Gastroesophageal sphincter (tissue), 4 donors: ENCODE results near the gene SLFN11. TPM values are rescaled to one million over a fixed set of nuclear protein-coding genes. Genes with fewer than 3 reads are reported as not detected.
"Not testable (repeated sequence)": the region's sequence is repeated elsewhere in the genome, so short reads cannot be mapped to it uniquely, and the experiment has no call there.

Experiments
- ATAC-seq: fragments of 150-250 bp; one replicate; pipeline ENCODE4 v1.9.1; 2016; ENCODE audit warnings: mild to moderate bottlenecking, moderate library complexity
- H3K27ac ChIP-seq, 4 donors: fragments of 200-600 bp; sonication (generic) in 3 of 4; 1 replicate in 3 of 4; 2 replicates in 1 of 4; pipeline ENCODE4 v1.5.1; 2016 to 2019
- H3K27me3 ChIP-seq: fragments of 200-600 bp; sonication (generic); one replicate; pipeline ENCODE4 v1.5.1; 2019
- H3K36me3 ChIP-seq, 2 donors: fragments of 200-600 bp; sonication (generic); one replicate each; pipeline ENCODE4 v1.5.1; 2019; ENCODE audit warnings: control low read depth in 1 of 2
- H3K4me1 ChIP-seq, 3 donors: fragments of 200-600 bp; sonication (generic); 1 replicate in 2 of 3; 2 replicates in 1 of 3; pipeline ENCODE4 v1.5.1; 2016 to 2019; ENCODE audit warnings: control low read depth in 2 of 3
- H3K4me3 ChIP-seq, 2 donors: fragments of 200-600 bp; sonication (generic); one replicate each; pipeline ENCODE4 v1.5.1; 2019; ENCODE audit warnings: mild to moderate bottlenecking in 1 of 2, moderate library complexity in 1 of 2
- H3K9me3 ChIP-seq, 3 donors: fragments of 200-600 bp; sonication (generic); one replicate each; pipeline ENCODE4 v1.5.1; 2017 to 2019; ENCODE audit warnings: control low read depth in 2 of 3
- EP300 ChIP-seq: sonication (generic); formaldehyde crosslinking; IDR thresholded peaks from one replicate; pipeline ENCODE4 v1.6.1; 2017; ENCODE audit warnings: antibody characterized with exemption, mild to moderate bottlenecking
- POLR2A ChIP-seq, 2 donors: fragments of 450-650 bp; IDR thresholded peaks; one replicate each; pipeline ENCODE4 v1.6.1; 2017; ENCODE audit warnings: antibody characterized with exemption in 2 of 2, mild to moderate bottlenecking in 2 of 2, moderate library complexity in 1 of 2
- POLR2AphosphoS5 ChIP-seq: sonication (generic); formaldehyde crosslinking; IDR thresholded peaks from one replicate; pipeline ENCODE4 v1.6.1; 2017; ENCODE audit warnings: antibody characterized with exemption
- WGBS, 2 donors: methylation state at CpG; one replicate each; pipeline ENCODE4 v1.1.5; 2018; ENCODE audit warnings: low coverage in 1 of 2; 5-methylcytosine and 5-hydroxymethylcytosine counted together
- total RNA-seq, 4 donors: library from RNA; depleted of rRNA; stranded (reverse); fragments of >200 nt; gene quantifications; one replicate each; pipeline ENCODE4 v1.1.0, GENCODE V29; 2016
- TF ChIP-seq, protein P1 (sequence below), 4 experiments: fragments of 200-600 bp in 2 of 4; fragments of 450-650 bp in 2 of 4; sonication (generic) in 1 of 4; IDR thresholded peaks; one replicate each; pipeline ENCODE4 v1.5.1; 2017 to 2019; ENCODE audit warnings: antibody characterized with exemption in 4 of 4, mild to moderate bottlenecking in 2 of 4, moderate library complexity in 2 of 4

Gene SLFN11
- total RNA-seq, 4 donors from 2014 or later: 17.1 to 25.7 (median 22.2) TPM

DNA sequence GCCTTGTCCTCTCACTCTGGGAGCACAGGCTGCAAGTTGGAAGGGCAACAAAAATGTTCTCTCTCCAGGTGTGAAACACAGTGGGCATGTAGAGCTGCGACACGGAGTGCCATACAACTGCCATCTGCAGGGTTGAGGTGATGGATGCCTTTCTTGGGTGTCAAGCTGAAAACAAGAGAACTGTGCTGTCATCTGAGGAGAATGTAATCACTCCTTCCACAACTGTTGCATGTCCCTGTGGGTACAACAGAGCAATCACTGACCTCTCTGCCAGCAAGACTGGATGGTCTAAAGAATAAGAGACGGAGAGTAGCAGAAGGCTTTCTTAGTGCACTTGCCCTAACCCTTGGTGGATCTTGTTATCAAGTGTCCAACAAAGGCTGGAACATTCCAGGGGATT, 29.2 kb downstream of the SLFN11 start:
- H3K9me3 ChIP-seq: peaks cover 0 to 21% (median 0%) of the 10 kb centered on the region in 3 donors
- WGBS, 2 donors: 90% methylated on average over 3 of the region's 3 CpGs; no CpG with 5 or more reads in 1 of the 2 donors
- ATAC-seq: no peak
- TF ChIP-seq POLR2AphosphoS5: no peak
- no peak for TF ChIP-seq EP300
- no peak for TF ChIP-seq POLR2A (IDR thresholded peaks at IDR 0.05)
- TF ChIP-seq, protein P1, sequence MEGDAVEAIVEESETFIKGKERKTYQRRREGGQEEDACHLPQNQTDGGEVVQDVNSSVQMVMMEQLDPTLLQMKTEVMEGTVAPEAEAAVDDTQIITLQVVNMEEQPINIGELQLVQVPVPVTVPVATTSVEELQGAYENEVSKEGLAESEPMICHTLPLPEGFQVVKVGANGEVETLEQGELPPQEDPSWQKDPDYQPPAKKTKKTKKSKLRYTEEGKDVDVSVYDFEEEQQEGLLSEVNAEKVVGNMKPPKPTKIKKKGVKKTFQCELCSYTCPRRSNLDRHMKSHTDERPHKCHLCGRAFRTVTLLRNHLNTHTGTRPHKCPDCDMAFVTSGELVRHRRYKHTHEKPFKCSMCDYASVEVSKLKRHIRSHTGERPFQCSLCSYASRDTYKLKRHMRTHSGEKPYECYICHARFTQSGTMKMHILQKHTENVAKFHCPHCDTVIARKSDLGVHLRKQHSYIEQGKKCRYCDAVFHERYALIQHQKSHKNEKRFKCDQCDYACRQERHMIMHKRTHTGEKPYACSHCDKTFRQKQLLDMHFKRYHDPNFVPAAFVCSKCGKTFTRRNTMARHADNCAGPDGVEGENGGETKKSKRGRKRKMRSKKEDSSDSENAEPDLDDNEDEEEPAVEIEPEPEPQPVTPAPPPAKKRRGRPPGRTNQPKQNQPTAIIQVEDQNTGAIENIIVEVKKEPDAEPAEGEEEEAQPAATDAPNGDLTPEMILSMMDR (IDR thresholded peaks at IDR 0.05): no peak
- no peak overlapping the region for H3K4me3 ChIP-seq
- no peak overlapping the region for H3K27ac ChIP-seq
- no peaks in the 10 kb centered on the region for H3K36me3 ChIP-seq
- H3K4me1 ChIP-seq: peaks cover 0 to 23% (median 9%) of the 10 kb centered on the region in 3 donors
- H3K27me3 ChIP-seq: peaks cover 76% of the 10 kb centered on the region

DNA sequence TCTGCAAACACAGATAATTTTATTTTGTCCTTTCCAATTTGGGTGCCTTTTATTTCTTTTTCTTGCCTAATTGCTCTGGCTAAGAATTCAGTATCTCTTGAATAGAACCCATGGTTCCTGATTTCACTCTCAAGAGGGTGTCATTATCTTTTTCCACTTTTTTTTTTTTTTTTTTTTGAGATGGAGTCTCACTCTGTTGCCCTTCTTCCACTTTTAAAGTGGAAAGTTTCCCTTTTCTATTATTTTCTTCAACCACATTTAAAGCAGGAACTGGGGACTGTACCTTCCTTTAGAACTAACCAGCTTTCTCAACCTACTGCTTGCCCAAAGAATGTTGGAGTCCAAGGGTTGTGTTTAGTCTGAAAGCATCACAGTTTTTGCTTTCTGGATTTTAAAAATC, 31.1 kb downstream of the SLFN11 start:
- Histone ChIP-seq H3K4me1 (peaks cover 0 to 23% (median 9%) of the 10 kb centered on the region in 3 donors), H3K36me3 (no peaks in the 10 kb centered on the region), H3K27ac (no peak overlapping the region), H3K27me3 (peaks cover 64% of the 10 kb centered on the region), H3K9me3 (peaks cover 0 to 21% (median 0%) of the 10 kb centered on the region in 3 donors), H3K4me3 (no peak overlapping the region)
- no peak for TF ChIP-seq EP300
- TF ChIP-seq POLR2A (IDR thresholded peaks at IDR 0.05): no peak
- no peak for ATAC-seq

DNA sequence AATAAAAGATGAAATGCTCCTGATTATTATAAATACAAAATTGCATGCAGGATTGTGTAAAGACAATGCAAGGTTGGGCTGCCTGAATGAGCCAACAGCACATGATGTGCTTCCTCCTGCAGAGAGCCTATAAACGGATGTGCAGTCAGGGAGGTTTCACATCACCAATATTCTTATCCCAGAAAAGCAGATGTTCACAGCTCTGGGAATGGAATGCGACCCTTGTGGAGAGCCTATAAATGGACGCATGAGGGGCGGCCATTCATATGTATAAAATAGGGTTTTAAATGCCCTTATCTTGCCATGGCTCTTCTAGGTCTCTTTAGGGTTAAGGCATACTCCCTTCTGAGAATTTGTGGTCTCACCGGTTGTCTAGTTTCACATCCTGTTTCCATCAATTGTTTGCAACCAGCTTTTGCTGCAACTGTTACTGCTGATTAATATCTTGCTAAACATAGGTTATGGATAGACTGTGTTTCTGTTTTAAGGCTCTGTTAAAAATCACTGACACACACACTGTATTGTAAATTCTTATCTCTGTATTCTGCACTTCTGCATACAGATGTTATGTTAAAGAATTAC, 31.9 kb downstream of the SLFN11 start:
- H3K36me3 ChIP-seq: no peaks in the 10 kb centered on the region
- H3K27me3 ChIP-seq: peaks cover 61% of the 10 kb centered on the region
- peaks cover 0 to 21% (median 0%) of the 10 kb centered on the region in 3 donors for H3K9me3 ChIP-seq
- H3K27ac ChIP-seq: no peak overlapping the region
- TF ChIP-seq POLR2AphosphoS5: no peak
- no peak for TF ChIP-seq EP300
- TF ChIP-seq POLR2A (IDR thresholded peaks at IDR 0.05): no peak
- TF ChIP-seq, protein P1 (IDR thresholded peaks at IDR 0.05): no peak
- H3K4me3 ChIP-seq: no peak overlapping the region
- ATAC-seq: no peak
- WGBS, 2 donors: 62 to 70% methylated on average over 5 of the region's 5 CpGs
- peaks cover 0 to 16% (median 5%) of the 10 kb centered on the region in 3 donors for H3K4me1 ChIP-seq

DNA sequence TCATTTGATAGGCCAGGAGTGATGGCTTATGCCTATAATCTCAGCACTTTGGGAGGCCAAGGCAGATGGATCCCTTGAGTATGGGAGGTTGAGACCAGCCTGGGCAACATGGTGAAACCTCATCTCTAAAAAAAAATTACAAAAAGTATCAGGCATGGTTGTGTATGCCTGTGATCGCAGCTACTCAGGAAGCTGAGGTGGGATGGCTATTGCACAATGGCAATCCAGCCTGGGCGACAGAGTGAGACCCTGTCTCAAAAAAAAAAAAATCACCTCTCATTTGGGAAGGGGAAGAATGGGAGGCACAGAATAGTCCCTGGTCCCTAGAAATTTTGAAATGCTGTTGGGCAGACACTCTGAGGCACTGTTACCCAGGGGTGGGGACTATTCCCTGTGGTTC, 35.2 kb downstream of the SLFN11 start:
- no peak for ATAC-seq
- Histone ChIP-seq H3K27me3 (peaks cover 44% of the 10 kb centered on the region), H3K27ac (no peak overlapping the region), H3K4me3 (no peak overlapping the region), H3K4me1 (no peaks in the 10 kb centered on the region), H3K9me3 (peaks cover 0 to 21% (median 0%) of the 10 kb centered on the region in 3 donors), H3K36me3 (no peaks in the 10 kb centered on the region)
- TF ChIP-seq POLR2A (IDR thresholded peaks at IDR 0.05): no peak
- 69 to 86% methylated on average over 2 of the region's 2 CpGs for WGBS, 2 donors

DNA sequence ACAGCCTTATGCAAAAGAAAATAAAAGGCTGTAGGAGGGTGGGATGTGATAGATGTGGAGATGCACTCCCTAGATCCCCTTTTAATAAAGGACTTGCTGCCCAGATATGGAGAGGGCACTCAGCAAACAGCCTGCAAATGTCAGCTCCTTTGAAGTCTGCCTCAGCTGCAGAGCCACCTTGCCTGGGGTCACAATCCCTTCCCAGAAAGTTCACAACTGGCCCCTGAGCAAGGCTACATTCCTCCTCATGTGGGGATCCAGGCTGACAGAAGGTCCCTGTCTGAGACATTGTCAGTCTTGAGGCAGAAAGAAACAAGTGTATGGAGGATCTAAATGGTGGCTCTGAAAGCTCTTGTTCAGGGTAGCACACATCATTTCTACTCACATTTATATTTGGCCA, 36.1 kb downstream of the SLFN11 start:
- TF ChIP-seq POLR2AphosphoS5 (no peak), EP300 (no peak), POLR2A (IDR thresholded peaks at IDR 0.05) (no peak)
- TF ChIP-seq, protein P1 (IDR thresholded peaks at IDR 0.05): no peak
- H3K4me1 ChIP-seq: no peaks in the 10 kb centered on the region

DNA sequence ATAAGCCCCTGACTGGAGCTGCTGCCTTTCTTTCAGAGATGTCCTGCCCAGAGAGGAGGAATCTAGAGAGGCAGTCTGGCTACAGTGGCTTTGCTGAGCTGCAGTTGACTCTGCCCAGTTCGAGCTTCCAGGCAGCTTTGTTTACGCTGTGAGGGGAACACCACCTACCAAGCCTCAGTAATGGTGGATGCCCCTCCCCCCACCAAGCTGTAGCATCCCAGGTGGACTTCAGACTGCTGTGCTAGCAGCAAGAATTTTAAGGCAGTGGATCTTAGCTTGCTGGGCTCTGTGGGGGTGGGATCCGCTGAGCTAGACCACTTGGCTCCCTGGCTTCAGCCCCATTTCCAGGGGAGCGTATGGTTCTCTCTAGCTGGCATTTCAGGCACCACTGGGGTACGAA, 39.8 kb downstream of the SLFN11 start:
- H3K4me3 ChIP-seq, H3K27ac ChIP-seq, H3K4me1 ChIP-seq, ATAC-seq, H3K9me3 ChIP-seq, H3K36me3 ChIP-seq: not testable (repeated sequence)
- H3K27me3 ChIP-seq: peaks cover 34% of the 10 kb centered on the region
- 0% methylated on average over 1 of the region's 5 CpGs; no CpG with 5 or more reads in 1 of the 2 donors for WGBS, 2 donors

More for the DNA sequence above, 36.1 kb downstream of the SLFN11 start:
- no peak for ATAC-seq
- Histone ChIP-seq H3K27me3 (peaks cover 38% of the 10 kb centered on the region), H3K4me3 (no peak overlapping the region), H3K36me3 (no peaks in the 10 kb centered on the region), H3K9me3 (peaks cover 0 to 20% (median 0%) of the 10 kb centered on the region in 3 donors), H3K27ac (no peak overlapping the region)
